Kidney epithelial cell (primary cell): ENCODE results near the gene TPT1. TPM values are rescaled to one million over a fixed set of nuclear protein-coding genes. Genes with fewer than 3 reads are reported as not detected.

Source experiments
- DNase-seq: peaks from one replicate; pipeline ENCODE4 v3.0.0-alpha.2; 2010; ENCODE audit warnings: low read depth
- H3K27me3 ChIP-seq: 2 replicates; pipeline ENCODE4 v1.6.0; 2011; ENCODE audit warnings: low read length; ENCODE audit not compliant: control insufficient read depth, insufficient read depth
- H3K36me3 ChIP-seq: 2 replicates; pipeline ENCODE4 v1.5.1; 2011; ENCODE audit warnings: low read length; ENCODE audit not compliant: control insufficient read depth, insufficient read depth
- H3K4me3 ChIP-seq: 2 replicates; pipeline ENCODE4 v1.5.1; 2011; ENCODE audit warnings: low read depth, mild to moderate bottlenecking, control low read depth, low read length
- CTCF ChIP-seq: IDR thresholded peaks from 2 replicates; pipeline ENCODE4 v1.5.1; 2011; ENCODE audit warnings: mild to moderate bottlenecking, moderate library complexity, low read length, control low read depth, inconsistent platforms; ENCODE audit not compliant: insufficient read depth, poor library complexity, severe bottlenecking
- total RNA-seq: library from RNA; depleted of rRNA; stranded (reverse); fragments of >200 nt; gene quantifications from 2 replicates; pipeline ENCODE4 v1.2.3, GENCODE V29; 2015

The TPT1 gene
- total RNA-seq, 1 donor from 2014 or later = 3,236 TPM

DNA sequence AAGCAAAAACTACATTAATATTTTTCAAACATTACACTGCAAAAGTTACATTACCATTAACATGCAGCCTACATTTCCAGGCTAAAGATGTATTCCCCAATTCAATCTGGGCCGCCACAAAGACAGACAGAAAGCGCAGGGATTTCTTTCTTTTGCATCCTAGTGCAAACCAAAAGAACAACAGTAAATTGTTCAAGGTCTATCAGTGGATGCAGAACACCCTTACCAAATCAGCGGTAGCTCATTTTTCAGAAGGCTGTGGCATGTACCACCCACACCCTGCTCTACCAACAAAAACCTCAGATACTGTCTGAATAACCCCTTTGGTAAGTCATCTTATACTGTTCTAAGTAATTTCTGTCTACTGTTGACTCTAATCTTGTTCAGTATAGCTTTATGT lies 3.6 kb downstream of the TPT1 start:
- H3K27me3 ChIP-seq = no peaks in the 10 kb centered on the region
- no peak overlapping the region for H3K4me3 ChIP-seq
- DNase-seq = no peak
- peaks cover 3% of the 10 kb centered on the region for H3K36me3 ChIP-seq
- no peak for TF ChIP-seq CTCF

DNA sequence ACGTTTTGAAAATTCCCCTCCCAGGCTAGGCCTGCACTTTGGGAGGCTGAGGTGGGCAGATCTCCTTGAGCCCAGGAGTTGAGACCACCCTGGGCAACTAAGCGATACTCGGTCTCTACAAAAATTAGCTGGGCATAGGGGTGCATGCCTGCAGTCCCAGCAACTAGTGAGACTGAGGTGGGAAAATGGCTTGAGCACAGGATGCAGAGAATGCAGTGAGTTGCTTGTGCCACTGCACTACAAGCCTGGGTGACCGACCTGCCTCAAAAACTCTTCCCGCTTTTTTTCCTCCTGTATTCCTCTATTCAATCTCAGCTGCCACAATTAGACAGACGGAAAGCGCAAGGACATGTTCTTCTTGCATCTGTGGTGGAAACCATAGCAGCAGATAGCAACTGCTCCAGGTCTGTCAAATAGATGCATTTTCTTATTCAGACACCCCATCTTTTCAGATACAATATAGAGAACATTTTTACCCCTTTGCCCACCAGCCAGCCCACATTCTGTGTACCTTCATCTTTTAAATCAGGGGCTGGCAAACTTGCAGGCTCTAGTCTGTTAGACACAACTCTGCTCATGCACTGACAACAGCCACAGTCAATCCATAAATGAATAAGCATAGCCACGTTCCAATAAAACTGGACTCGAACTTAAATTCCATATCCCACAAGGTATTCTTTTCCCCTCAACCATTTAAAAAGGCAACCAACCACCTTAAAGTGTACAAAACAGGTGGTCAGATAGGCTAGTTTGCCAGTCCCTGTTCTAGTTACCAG lies 4.8 kb downstream of the TPT1 start:
- no peak for DNase-seq
- no peak for TF ChIP-seq CTCF
- H3K36me3 ChIP-seq = peaks cover 3% of the 10 kb centered on the region

DNA sequence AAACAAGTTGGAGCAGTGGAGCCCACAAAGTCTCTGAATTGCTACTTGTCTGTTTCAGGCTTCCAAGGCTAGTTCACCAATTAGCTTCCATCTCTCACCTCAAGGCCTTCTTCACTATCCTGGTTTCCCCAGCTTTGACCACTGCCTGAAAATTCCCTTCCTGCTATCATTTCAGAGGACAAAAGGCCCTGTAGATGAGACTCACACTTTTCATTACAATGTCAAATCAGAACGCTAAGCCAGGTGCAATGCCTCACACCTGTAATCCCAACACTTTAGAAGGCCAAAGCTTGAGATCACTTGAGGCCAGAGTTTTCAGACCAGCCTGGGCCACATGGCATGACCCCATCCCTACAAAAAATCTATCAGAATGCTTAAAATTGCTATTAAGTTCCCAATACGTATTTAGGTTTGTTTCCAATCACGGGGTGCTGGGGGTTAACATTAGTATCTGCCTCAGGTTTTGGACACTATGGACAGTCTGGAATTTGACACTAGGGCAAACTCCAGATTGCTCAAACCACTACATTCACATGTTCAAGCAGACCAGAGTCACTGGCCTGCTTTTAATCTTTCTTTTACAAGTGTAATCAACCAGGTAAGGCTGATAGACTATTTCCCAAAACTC lies 5.5 kb downstream of the TPT1 start:
- no peak overlapping the region for H3K4me3 ChIP-seq
- TF ChIP-seq CTCF = no peak

More for the DNA sequence above, 4.8 kb downstream of the TPT1 start:
- Histone ChIP-seq H3K4me3 (no peak overlapping the region), H3K27me3 (no peaks in the 10 kb centered on the region)

GRCh38 chr13:45333977-45334922 lies 6.7 kb downstream of the TPT1 start:
- no peaks in the 10 kb centered on the region for H3K27me3 ChIP-seq
- no peak for TF ChIP-seq CTCF
- H3K4me3 ChIP-seq = no peak overlapping the region
- peaks cover 3% of the 10 kb centered on the region for H3K36me3 ChIP-seq
- no peak for DNase-seq

More for the DNA sequence above, 5.5 kb downstream of the TPT1 start:
- peaks cover 3% of the 10 kb centered on the region for H3K36me3 ChIP-seq
- DNase-seq = no peak
- H3K27me3 ChIP-seq = no peaks in the 10 kb centered on the region

DNA sequence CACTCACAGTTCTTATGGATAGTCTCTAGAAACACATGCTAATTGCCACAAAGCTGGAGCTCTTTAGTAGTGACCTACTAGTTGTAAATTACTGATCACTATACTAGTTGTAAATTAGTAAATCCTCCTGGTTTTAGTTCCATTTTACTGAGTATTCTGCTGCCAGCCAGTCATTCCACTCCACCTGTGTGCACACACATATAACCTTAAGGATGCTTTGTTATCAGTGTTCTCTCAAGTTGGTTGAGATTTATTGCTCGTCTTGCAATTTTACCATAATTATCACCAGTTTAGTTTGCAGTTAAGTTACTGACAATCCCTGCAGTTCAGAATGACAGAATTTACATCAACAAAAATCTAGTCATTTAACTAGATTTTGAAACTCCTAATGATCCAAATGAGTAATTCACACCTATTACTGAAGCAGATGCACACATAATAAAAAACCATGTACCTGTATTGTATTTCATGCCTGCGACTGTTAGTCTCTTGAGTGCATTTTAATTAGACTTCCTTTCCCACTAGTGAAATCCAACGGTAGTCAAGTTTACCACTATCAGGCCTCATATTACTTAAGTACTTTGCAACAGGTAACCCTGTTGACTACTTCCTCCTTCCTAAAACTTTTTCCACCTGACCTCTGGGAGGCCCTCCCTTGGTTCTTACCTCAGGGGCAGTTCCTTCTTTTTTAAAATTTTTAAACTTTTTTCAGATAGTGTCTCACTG lies 7.6 kb downstream of the TPT1 start:
- no peak overlapping the region for H3K4me3 ChIP-seq
- no peak for TF ChIP-seq CTCF
- DNase-seq = no peak
- H3K27me3 ChIP-seq = no peaks in the 10 kb centered on the region
- H3K36me3 ChIP-seq = peaks cover 1% of the 10 kb centered on the region
